G401.6 (cell line): ENCODE results near the gene SEC22B.
"Not testable (repeated sequence)": the region's sequence is repeated elsewhere in the genome, so short reads cannot be mapped to it uniquely, and the experiment has no call there.

Experiments
- FAIRE-seq: peaks from 2 replicates; lab custom pipeline; 2012; peaks lifted over from hg19 to GRCh38; lab: Jason Lieb, UNC

SEC22B gene

DNA sequence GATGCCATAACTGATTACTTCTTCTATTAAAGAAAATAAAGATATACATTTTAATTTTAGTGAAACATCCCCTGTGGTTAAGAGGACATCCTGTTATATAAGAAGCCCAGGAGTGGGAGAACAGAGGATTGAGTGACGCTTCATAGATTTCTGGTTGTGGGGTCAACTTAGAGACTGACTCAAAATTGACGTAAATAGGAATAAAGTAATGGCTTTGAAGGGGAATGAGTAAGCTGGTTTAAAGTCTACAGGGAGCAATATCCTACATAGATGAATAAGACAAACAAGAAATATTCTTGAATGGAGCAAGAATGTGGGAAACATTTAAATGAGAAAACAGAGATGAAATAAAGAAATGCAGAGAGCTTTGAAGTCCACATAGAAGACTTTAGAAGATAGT is 60.2 kb downstream of the SEC22B start:
- FAIRE-seq, result not testable (repeated sequence)

DNA sequence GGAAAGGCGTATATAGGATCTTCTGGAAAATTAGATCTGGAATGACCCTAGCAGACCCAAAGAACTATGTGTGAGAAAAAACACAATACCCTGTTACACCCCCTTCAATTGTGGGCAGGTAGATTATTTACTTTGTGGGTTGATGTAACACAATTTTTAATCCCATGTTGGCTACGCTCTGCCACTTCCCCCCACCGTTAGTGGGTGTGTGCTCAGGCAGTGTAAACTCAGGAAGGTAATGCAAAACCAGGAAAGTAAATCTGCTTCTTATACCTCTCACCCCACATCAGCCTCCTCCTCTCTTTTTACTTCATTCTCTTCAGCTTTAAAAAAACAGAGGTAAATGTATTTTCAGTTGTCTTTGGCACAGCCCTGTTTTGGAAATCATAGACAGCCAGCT is 63.2 kb downstream of the SEC22B start:
- not testable (repeated sequence) for FAIRE-seq

DNA sequence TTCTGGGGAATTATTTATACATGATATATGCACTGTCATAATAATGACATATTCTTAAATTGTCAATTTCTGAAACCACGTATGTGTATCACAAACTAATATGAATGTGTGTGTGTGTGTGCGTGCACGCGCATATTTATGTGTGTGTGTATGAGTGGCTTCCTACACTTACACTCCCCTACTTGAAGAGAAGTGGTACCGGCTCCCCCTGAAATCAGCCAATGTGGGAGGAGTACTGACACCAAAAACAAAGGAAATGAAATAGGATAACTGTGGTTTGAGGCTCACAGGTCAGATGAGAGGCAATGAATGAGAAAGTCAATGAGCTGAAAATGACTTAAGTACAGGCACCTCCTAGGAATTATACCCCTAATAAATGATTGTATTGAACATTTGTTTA is 64.1 kb downstream of the SEC22B start:
- not testable (repeated sequence) for FAIRE-seq

- FAIRE-seq, result not testable (repeated sequence)
Observed at GRCh38 chr1:120111771-120112170, 64.5 kb downstream of the SEC22B start.

- not testable (repeated sequence) for FAIRE-seq
Observed at GRCh38 chr1:120111008-120111407, 65.3 kb downstream of the SEC22B start.

GRCh38 chr1:120109656-120110055 is 66.7 kb downstream of the SEC22B start:
- not testable (repeated sequence) for FAIRE-seq

DNA sequence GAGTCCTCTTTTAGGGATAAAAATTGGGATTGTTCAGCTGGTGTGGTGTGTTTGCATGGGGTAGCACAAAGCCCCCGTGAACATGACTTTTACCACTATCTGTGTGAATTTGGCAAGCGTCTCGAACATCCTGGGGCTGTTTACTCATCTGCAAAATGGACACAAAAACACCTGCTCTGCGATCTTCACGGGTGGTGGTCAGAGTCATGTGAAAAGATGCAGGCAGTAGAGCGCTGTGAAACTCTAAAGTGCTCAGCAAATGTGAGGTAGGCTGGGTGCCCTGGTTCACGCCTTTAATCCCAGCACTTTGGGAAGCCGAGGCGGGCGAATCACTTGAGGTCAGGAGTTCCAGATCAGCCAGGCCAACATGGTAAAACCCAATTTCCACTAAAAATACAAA is 67.1 kb downstream of the SEC22B start:
- not testable (repeated sequence) for FAIRE-seq

GRCh38 chr1:120105288-120105687 is 71.0 kb downstream of the SEC22B start:
- FAIRE-seq, result not testable (repeated sequence)

DNA sequence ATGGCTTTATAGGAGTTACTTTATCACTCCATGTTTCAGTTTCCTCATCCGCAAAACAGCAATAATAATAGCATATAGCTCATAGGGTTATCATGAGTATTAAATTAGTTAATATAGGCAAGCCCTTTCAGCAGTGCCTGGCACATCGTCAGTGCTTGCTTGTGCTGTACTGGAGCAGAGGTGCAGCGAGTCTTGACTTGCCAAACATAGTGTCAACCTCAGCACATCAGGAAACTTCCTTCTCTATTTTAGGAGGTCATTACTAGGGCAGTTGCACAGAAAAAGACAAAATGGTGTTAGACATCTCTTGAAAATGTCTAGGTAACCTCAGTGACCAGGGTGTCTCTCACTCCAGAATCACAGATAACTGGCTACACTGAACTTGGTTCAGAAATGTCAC is 72.6 kb downstream of the SEC22B start:
- not testable (repeated sequence) for FAIRE-seq

GRCh38 chr1:120101593-120101992 is 74.7 kb downstream of the SEC22B start:
- not testable (repeated sequence) for FAIRE-seq
